Measurements from ENCODE around the gene AOAH.

Gene AOAH

GRCh38 chr7:36512616-36513015, 211.7 kb downstream of the AOAH start:
- TF ChIP-seq CTCF (conservative IDR thresholded peaks at IDR 0.05; ENCODE audit: low read length), result no peak
- H3K4me2 ChIP-seq (ENCODE audit: low read depth, low read length, poor library complexity, severe bottlenecking), result no peak overlapping the region
- H3K36me3 ChIP-seq (ENCODE audit: insufficient read depth, low read length), result no peaks in the 10 kb centered on the region
- no peaks in the 10 kb centered on the region for H3K79me2 ChIP-seq (ENCODE audit: insufficient read depth, low read length)
- H3K4me1 ChIP-seq (ENCODE audit: insufficient read depth, low read length, poor library complexity, severe bottlenecking), result no peaks in the 10 kb centered on the region
- no peak overlapping the region for H3K4me3 ChIP-seq (ENCODE audit: low read length, poor library complexity, severe bottlenecking)
- no peaks in the 10 kb centered on the region for H3K9me2 ChIP-seq (replicated peaks; ENCODE audit: low read depth, low read length)
- H2AFZ ChIP-seq (ENCODE audit: low read length), result no peak overlapping the region
- H4K20me1 ChIP-seq (ENCODE audit: insufficient read depth, low read length, poor library complexity, severe bottlenecking), result no peaks in the 10 kb centered on the region
- H3F3A ChIP-seq (ENCODE audit: low read depth), result no peaks in the 10 kb centered on the region
- H3K27me3 ChIP-seq (ENCODE audit: insufficient read depth, low read length, poor library complexity, severe bottlenecking), result no peaks in the 10 kb centered on the region
- H3K9me3 ChIP-seq (ENCODE audit: insufficient read depth, low read depth, low read length), result no peaks in the 10 kb centered on the region
- H3K9ac ChIP-seq (ENCODE audit: low read depth, low read length, poor library complexity, severe bottlenecking), result no peak overlapping the region

- Histone ChIP-seq H3K4me1 (ENCODE audit: insufficient read depth, low read length, poor library complexity, severe bottlenecking) (no peaks in the 10 kb centered on the region), H3K9ac (ENCODE audit: low read depth, low read length, poor library complexity, severe bottlenecking) (no peak overlapping the region), H3K4me2 (ENCODE audit: low read depth, low read length, poor library complexity, severe bottlenecking) (no peak overlapping the region), H3K79me2 (ENCODE audit: insufficient read depth, low read length) (no peaks in the 10 kb centered on the region), H3F3A (ENCODE audit: low read depth) (no peaks in the 10 kb centered on the region), H3K36me3 (ENCODE audit: insufficient read depth, low read length) (no peaks in the 10 kb centered on the region), H3K27me3 (ENCODE audit: insufficient read depth, low read length, poor library complexity, severe bottlenecking) (no peaks in the 10 kb centered on the region), H3K9me2 (replicated peaks; ENCODE audit: low read depth, low read length) (no peaks in the 10 kb centered on the region), H4K20me1 (ENCODE audit: insufficient read depth, low read length, poor library complexity, severe bottlenecking) (no peaks in the 10 kb centered on the region), H3K9me3 (ENCODE audit: insufficient read depth, low read depth, low read length) (no peaks in the 10 kb centered on the region), H2AFZ (ENCODE audit: low read length) (no peak overlapping the region), H3K4me3 (ENCODE audit: low read length, poor library complexity, severe bottlenecking) (no peak overlapping the region)
- TF ChIP-seq EZH2phosphoT487 (IDR thresholded peaks at IDR 0.05; ENCODE audit: borderline replicate concordance), result no peak
- TF ChIP-seq CTCF (conservative IDR thresholded peaks at IDR 0.05; ENCODE audit: low read length), result no peak
These were observed 214.3 kb downstream of the AOAH start for GRCh38 chr7:36509962-36510361.

GRCh38 chr7:36507475-36508440, 216.5 kb downstream of the AOAH start:
- Histone ChIP-seq H3K9me2 (replicated peaks; ENCODE audit: low read depth, low read length) (no peaks in the 10 kb centered on the region), H3K4me2 (ENCODE audit: low read depth, low read length, poor library complexity, severe bottlenecking) (no peak overlapping the region), H3K4me3 (ENCODE audit: low read length, poor library complexity, severe bottlenecking) (no peak overlapping the region), H3K27me3 (ENCODE audit: insufficient read depth, low read length, poor library complexity, severe bottlenecking) (no peaks in the 10 kb centered on the region), H4K20me1 (ENCODE audit: insufficient read depth, low read length, poor library complexity, severe bottlenecking) (no peaks in the 10 kb centered on the region), H2AFZ (ENCODE audit: low read length) (no peak overlapping the region), H3K4me1 (ENCODE audit: insufficient read depth, low read length, poor library complexity, severe bottlenecking) (no peaks in the 10 kb centered on the region), H3K9ac (ENCODE audit: low read depth, low read length, poor library complexity, severe bottlenecking) (no peak overlapping the region), H3K36me3 (ENCODE audit: insufficient read depth, low read length) (no peaks in the 10 kb centered on the region), H3K79me2 (ENCODE audit: insufficient read depth, low read length) (no peaks in the 10 kb centered on the region), H3F3A (ENCODE audit: low read depth) (no peaks in the 10 kb centered on the region), H3K9me3 (ENCODE audit: insufficient read depth, low read depth, low read length) (no peaks in the 10 kb centered on the region)
- no peak for TF ChIP-seq EZH2phosphoT487 (IDR thresholded peaks at IDR 0.05; ENCODE audit: borderline replicate concordance)
- TF ChIP-seq CTCF (conservative IDR thresholded peaks at IDR 0.05; ENCODE audit: low read length), result no peak

Data from Loucy (cell line).